Measurements from ENCODE around the gene PARD3. TPM values are rescaled to one million over a fixed set of nuclear protein-coding genes. Genes with fewer than 3 reads are reported as not detected.

The PARD3 gene
- total RNA-seq, 4 donors from 2014 or later = 98.9 to 122 (median 105) TPM

DNA sequence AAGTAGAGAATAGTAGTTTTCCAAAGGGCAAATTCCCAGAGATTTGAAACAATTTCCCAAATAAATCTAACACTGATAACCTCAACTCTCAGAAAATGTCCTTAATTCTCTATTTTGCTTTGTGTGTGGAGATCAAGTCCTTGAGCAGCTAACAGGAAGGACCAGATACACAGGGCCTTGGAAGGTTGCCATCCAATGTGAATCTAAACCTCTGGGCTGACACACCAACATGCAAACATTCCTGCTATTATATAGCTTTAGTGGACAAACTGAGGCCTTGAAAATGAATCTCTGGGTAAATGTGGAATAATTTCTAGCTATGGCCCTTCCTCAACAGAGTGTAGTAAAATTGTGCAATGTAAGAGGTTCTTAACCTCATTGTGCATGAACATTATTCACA lies 44.1 kb upstream of the PARD3 start:
- Histone ChIP-seq H3K9me3 (no peaks in the 10 kb centered on the region), H3K4me1 (peaks cover 1 to 32% (median 29%) of the 10 kb centered on the region in 4 donors), H3K27me3 (no peaks in the 10 kb centered on the region), H3K4me3 (no peak overlapping the region), H3K27ac (replicated peaks in 1 of 4) (no peak overlapping the region), H3K36me3 (no peaks in the 10 kb centered on the region)
- no peak for DNase-seq (ENCODE audit: extremely low spot score)
- intact Hi-C loops (cut with DNase I) = no loop called here
- TF ChIP-seq EP300 (IDR thresholded peaks at IDR 0.05) (no peak), POLR2A (IDR thresholded peaks at IDR 0.05; ENCODE audit: low read depth) (no peak), POLR2AphosphoS5 (IDR thresholded peaks at IDR 0.05) (no peak)
- TF ChIP-seq, protein P1, sequence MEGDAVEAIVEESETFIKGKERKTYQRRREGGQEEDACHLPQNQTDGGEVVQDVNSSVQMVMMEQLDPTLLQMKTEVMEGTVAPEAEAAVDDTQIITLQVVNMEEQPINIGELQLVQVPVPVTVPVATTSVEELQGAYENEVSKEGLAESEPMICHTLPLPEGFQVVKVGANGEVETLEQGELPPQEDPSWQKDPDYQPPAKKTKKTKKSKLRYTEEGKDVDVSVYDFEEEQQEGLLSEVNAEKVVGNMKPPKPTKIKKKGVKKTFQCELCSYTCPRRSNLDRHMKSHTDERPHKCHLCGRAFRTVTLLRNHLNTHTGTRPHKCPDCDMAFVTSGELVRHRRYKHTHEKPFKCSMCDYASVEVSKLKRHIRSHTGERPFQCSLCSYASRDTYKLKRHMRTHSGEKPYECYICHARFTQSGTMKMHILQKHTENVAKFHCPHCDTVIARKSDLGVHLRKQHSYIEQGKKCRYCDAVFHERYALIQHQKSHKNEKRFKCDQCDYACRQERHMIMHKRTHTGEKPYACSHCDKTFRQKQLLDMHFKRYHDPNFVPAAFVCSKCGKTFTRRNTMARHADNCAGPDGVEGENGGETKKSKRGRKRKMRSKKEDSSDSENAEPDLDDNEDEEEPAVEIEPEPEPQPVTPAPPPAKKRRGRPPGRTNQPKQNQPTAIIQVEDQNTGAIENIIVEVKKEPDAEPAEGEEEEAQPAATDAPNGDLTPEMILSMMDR (IDR thresholded peaks at IDR 0.05) = no peak

DNA sequence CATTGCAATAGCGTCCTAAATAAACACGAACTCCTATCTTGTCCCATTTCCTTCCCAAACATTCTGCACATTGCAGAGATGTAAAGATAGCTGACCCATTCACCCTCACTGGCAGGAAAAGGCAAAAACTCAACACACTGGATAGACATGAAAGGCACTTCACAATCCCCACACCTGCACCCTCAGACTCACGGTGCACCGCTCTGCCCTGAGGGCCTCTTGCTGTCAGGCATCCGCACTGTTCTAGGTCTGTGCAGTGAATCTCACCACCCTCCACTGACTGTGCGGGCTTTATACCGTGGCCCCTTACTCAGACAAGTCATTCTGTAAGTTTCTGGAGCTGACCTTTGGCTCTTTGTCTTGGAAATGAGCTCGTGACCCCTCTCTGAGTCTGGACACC lies 42.9 kb upstream of the PARD3 start:
- no peak for DNase-seq (ENCODE audit: extremely low spot score)
- Histone ChIP-seq H3K27ac (replicated peaks in 1 of 4) (no peak overlapping the region), H3K9me3 (no peaks in the 10 kb centered on the region), H3K4me1 (peaks cover 0 to 28% (median 27%) of the 10 kb centered on the region in 4 donors), H3K36me3 (no peaks in the 10 kb centered on the region), H3K27me3 (no peaks in the 10 kb centered on the region), H3K4me3 (no peak overlapping the region)
- WGBS = 89% methylated on average over 8 of the region's 8 CpGs
- intact Hi-C loops (cut with DNase I) = no loop called here
- no peak for TF ChIP-seq EP300 (IDR thresholded peaks at IDR 0.05)
- TF ChIP-seq, protein P1 (IDR thresholded peaks at IDR 0.05) = no peak
- TF ChIP-seq POLR2AphosphoS5 (IDR thresholded peaks at IDR 0.05) = no peak
- no peak for TF ChIP-seq POLR2A (IDR thresholded peaks at IDR 0.05; ENCODE audit: low read depth)

DNA sequence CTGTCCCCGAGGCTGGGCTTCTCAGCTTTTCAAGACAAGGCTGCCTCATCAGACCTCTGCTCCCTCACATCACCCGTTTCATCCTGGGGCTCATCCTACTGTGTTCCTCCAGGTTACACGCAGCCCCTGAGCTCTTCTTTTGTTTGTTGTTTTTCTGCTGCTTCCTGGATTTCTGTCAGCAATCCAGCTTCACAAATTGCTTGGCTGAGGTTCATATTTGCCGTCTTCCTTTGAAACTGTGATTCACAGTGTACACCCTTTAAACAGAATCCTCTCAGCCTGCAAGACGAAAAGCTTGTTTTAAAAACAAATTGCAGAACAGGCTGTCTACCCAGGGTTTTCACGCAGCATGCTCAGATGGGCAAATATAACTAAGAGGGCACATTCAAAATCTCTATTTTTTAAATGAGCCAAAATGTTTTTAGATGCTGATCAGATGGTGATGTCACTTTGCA lies 39.1 kb upstream of the PARD3 start:
- Histone ChIP-seq H3K36me3 (no peaks in the 10 kb centered on the region), H3K9me3 (no peaks in the 10 kb centered on the region), H3K4me1 (peaks cover 0 to 10% (median 10%) of the 10 kb centered on the region in 4 donors), H3K27me3 (no peaks in the 10 kb centered on the region), H3K27ac (replicated peaks in 1 of 4) (peak overlapping the region in 1 of 4 donors; percentile 27), H3K4me3 (peak overlapping the region; percentile 16 to 34 (median 24))
- 21% methylated on average over 6 of the region's 6 CpGs for WGBS
- intact Hi-C loops (cut with DNase I) = no loop called here
- DNase-seq (ENCODE audit: extremely low spot score) = no peak
- TF ChIP-seq, protein P1 (IDR thresholded peaks at IDR 0.05) = no peak
- TF ChIP-seq EP300 (IDR thresholded peaks at IDR 0.05) = no peak
- no peak for TF ChIP-seq POLR2A (IDR thresholded peaks at IDR 0.05; ENCODE audit: low read depth)
- TF ChIP-seq POLR2AphosphoS5 (IDR thresholded peaks at IDR 0.05) = no peak

DNA sequence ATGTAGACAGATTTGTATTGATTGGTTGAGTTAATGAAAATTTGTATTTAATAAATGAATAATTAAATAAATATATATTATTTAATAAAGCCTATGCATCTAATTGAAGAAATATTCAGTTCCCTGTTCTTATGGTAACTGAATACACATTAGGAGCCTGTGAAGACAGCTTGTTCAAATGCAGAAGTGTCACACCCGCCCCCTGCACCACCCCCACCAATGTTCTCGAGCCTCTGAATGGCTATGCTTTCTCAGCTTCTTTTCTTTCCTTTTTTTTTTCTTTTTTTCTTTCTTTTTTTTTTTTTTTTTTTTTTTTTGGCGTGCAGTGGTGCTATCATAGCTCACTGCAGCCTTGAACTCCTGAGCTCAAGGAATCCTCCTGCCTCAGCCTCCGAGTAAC lies 38.3 kb upstream of the PARD3 start:
- intact Hi-C loops (cut with DNase I) = no loop called here
- H3K27ac ChIP-seq (replicated peaks in 1 of 4) = no peak overlapping the region
- H3K27me3 ChIP-seq = no peaks in the 10 kb centered on the region
- no peak for DNase-seq (ENCODE audit: extremely low spot score)
- H3K4me3 ChIP-seq = no peak overlapping the region
- TF ChIP-seq POLR2AphosphoS5 (IDR thresholded peaks at IDR 0.05) (no peak), POLR2A (IDR thresholded peaks at IDR 0.05; ENCODE audit: low read depth) (no peak), EP300 (IDR thresholded peaks at IDR 0.05) (no peak)
- TF ChIP-seq, protein P1 (IDR thresholded peaks at IDR 0.05) = no peak
- 81% methylated on average over 4 of the region's 4 CpGs for WGBS
- peaks cover 0 to 10% (median 10%) of the 10 kb centered on the region in 4 donors for H3K4me1 ChIP-seq
- H3K36me3 ChIP-seq = no peaks in the 10 kb centered on the region
- no peaks in the 10 kb centered on the region for H3K9me3 ChIP-seq

DNA sequence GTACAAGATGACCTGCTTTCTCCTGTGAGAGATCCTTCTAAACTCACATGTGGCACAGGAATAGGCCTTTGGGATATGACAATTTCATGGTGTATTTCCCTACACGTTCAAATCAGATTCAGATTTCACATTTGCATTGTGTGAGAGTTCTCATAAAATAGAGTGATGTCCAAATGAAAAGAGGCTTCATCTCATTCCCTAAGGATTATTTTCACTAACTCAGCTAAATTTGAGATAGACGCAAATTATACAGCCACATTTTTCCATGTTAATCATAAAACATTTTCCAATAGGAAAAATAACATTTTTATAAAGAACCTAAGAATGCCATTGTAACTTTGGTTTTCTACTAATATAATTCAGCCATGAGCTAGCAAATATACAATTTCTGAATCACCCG lies 35.5 kb upstream of the PARD3 start:
- Histone ChIP-seq H3K27me3 (no peaks in the 10 kb centered on the region), H3K36me3 (no peaks in the 10 kb centered on the region), H3K4me1 (peaks cover 0 to 10% (median 10%) of the 10 kb centered on the region in 4 donors), H3K27ac (replicated peaks in 1 of 4) (no peak overlapping the region), H3K9me3 (no peaks in the 10 kb centered on the region), H3K4me3 (no peak overlapping the region)
- TF ChIP-seq EP300 (IDR thresholded peaks at IDR 0.05) (no peak), POLR2A (IDR thresholded peaks at IDR 0.05; ENCODE audit: low read depth) (no peak), POLR2AphosphoS5 (IDR thresholded peaks at IDR 0.05) (no peak)
- TF ChIP-seq, protein P1 (IDR thresholded peaks at IDR 0.05) = no peak
- WGBS = 83% methylated on average over 3 of the region's 3 CpGs
- DNase-seq (ENCODE audit: extremely low spot score) = no peak
- intact Hi-C loops (cut with DNase I) = no loop called here
